ENCODE data around the gene SPAM1. TPM values are rescaled to one million over a fixed set of nuclear protein-coding genes. Genes with fewer than 3 reads are reported as not detected.
"Not testable (repeated sequence)": the region's sequence is repeated elsewhere in the genome, so short reads cannot be mapped to it uniquely, and the experiment has no call there.

Gene SPAM1
- not detected in 2 replicates for total RNA-seq

DNA sequence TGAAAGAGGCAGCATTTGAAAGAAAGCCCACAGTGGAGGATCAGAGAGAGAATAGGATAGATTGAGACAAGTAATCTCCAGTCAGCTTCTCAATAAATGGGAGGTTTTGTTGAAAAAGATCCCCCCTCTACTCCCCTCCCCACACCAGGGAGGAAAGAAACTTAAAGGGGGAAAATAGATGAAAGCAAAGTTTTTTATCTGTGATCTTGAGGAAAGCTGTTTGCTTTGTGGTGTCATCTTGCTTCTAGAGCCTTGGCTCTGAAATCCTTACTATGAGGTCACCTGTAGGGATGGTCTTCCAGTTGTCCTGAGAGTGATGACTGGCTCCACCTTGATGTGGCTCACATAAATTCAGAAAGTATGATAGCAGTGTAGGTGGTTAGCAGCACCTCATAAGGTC, at the start of gene SPAM1:
Gene SPAM1, plus strand, starts transcription at position 301 of the 400 bp plus-strand sequence. CDS start 28,330 bp downstream, outside the sequence.
- TF ChIP-seq, protein P1, sequence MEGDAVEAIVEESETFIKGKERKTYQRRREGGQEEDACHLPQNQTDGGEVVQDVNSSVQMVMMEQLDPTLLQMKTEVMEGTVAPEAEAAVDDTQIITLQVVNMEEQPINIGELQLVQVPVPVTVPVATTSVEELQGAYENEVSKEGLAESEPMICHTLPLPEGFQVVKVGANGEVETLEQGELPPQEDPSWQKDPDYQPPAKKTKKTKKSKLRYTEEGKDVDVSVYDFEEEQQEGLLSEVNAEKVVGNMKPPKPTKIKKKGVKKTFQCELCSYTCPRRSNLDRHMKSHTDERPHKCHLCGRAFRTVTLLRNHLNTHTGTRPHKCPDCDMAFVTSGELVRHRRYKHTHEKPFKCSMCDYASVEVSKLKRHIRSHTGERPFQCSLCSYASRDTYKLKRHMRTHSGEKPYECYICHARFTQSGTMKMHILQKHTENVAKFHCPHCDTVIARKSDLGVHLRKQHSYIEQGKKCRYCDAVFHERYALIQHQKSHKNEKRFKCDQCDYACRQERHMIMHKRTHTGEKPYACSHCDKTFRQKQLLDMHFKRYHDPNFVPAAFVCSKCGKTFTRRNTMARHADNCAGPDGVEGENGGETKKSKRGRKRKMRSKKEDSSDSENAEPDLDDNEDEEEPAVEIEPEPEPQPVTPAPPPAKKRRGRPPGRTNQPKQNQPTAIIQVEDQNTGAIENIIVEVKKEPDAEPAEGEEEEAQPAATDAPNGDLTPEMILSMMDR (IDR thresholded peaks at IDR 0.05; ENCODE audit: insufficient read depth, low read length, severe bottlenecking): no peak
- DNase-seq (ENCODE audit: low read depth): no peak

DNA sequence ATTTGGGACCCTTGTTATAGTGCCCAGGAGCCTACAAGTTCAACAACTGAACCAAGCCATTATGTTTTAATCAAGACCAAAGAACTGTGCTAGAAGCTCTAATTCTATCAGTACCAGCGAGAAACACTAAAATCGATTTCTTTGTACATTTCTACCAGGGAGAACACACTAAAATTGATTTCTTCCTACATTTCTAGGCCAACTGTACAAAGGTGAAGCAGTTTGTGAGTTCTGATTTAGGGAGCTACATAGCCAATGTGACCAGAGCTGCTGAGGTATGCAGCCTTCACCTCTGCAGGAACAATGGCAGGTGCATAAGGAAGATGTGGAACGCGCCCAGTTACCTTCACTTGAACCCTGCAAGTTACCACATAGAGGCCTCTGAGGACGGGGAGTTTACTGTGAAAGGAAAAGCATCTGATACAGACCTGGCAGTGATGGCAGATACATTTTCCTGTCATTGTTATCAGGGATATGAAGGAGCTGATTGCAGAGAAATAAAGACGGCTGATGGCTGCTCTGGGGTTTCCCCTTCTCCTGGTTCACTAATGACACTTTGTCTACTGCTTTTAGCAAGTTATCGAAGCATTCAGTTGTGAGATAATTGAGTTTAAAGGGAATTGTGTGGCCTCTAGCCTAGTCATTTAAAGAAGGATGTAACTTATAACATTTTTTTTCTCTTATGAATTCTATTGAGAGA, 48.3 kb upstream of the SPAM1 start:
- FAIRE-seq (no peak), DNase-seq (ENCODE audit: low read depth) (no peak)
- Histone ChIP-seq H3K27me3 (ENCODE audit: control insufficient read depth, insufficient read depth, low read length) (no peaks in the 10 kb centered on the region), H3K36me3 (ENCODE audit: control insufficient read depth, insufficient read depth, low read length) (no peaks in the 10 kb centered on the region), H3K4me3 (ENCODE audit: low read depth, low read length) (no peak overlapping the region)
- TF ChIP-seq, protein P1 (IDR thresholded peaks at IDR 0.05; ENCODE audit: insufficient read depth, low read length, severe bottlenecking): no peak

More for the DNA sequence above, at the start of gene SPAM1:
- Histone ChIP-seq H3K4me3 (ENCODE audit: low read depth, low read length) (no peak within 1 kb of the TSS), H3K36me3 (ENCODE audit: control insufficient read depth, insufficient read depth, low read length) (no peaks in the 10 kb centered on the region), H3K27me3 (ENCODE audit: control insufficient read depth, insufficient read depth, low read length) (no peaks in the 10 kb centered on the region)
- FAIRE-seq: no peak

GRCh38 chr7:123879628-123880027, 45.4 kb upstream of the SPAM1 start:
- Histone ChIP-seq H3K4me3 (ENCODE audit: low read depth, low read length) (no peak overlapping the region), H3K27me3 (ENCODE audit: control insufficient read depth, insufficient read depth, low read length) (no peaks in the 10 kb centered on the region), H3K36me3 (ENCODE audit: control insufficient read depth, insufficient read depth, low read length) (no peaks in the 10 kb centered on the region)
- no peak for DNase-seq (ENCODE audit: low read depth)
- no peak for FAIRE-seq
- TF ChIP-seq, protein P1 (IDR thresholded peaks at IDR 0.05; ENCODE audit: insufficient read depth, low read length, severe bottlenecking): no peak

DNA sequence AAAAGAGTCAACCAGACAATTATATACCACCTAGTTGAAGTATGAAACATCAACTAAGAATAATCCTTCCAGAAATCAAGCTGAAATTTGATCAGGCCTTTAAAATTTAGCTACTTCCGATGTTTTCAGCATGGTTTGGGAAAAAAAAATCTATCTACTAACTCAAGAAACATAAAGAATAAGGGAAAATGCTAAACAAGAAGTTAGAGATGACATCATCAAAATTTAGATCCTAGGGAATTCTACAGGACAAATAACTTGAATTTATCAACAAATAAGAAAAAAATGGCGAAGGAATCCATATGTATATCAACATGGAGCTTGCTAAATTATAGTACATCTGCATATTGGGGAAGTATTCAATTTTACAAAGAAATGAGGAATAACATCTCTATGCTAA, 43.7 kb upstream of the SPAM1 start:
- no peak overlapping the region for H3K4me3 ChIP-seq (ENCODE audit: low read depth, low read length)
- TF ChIP-seq, protein P1 (IDR thresholded peaks at IDR 0.05; ENCODE audit: insufficient read depth, low read length, severe bottlenecking): no peak
- no peaks in the 10 kb centered on the region for H3K27me3 ChIP-seq (ENCODE audit: control insufficient read depth, insufficient read depth, low read length)
- H3K36me3 ChIP-seq (ENCODE audit: control insufficient read depth, insufficient read depth, low read length): no peaks in the 10 kb centered on the region
- no peak for FAIRE-seq
- DNase-seq (ENCODE audit: low read depth): no peak

DNA sequence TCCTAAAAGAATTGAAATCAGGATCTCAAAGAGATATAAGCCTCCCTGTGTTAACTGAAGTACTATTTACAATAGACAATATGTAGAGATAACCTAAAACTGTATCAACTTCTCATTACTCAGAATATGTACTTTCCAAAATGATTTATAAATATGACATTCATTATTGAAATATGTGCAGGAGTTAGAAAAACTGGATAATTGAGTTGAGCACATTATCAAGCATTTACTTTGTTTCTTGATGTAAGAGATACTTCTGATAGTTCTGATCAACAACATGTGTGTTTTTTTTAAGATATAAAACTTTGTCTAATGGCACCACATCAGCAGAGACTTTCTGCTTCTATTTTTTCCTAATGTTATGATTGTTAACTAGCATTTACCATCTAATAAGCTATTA, 41.9 kb upstream of the SPAM1 start:
- FAIRE-seq: no peak
- TF ChIP-seq, protein P1 (IDR thresholded peaks at IDR 0.05; ENCODE audit: insufficient read depth, low read length, severe bottlenecking): no peak

GRCh38 chr7:123888192-123888591, 36.8 kb upstream of the SPAM1 start:
- TF ChIP-seq, protein P1 (IDR thresholded peaks at IDR 0.05; ENCODE audit: insufficient read depth, low read length, severe bottlenecking): no peak
- no peak overlapping the region for H3K4me3 ChIP-seq (ENCODE audit: low read depth, low read length)
- DNase-seq (ENCODE audit: low read depth) (no peak), FAIRE-seq (no peak)
- no peaks in the 10 kb centered on the region for H3K27me3 ChIP-seq (ENCODE audit: control insufficient read depth, insufficient read depth, low read length)
- H3K36me3 ChIP-seq (ENCODE audit: control insufficient read depth, insufficient read depth, low read length): no peaks in the 10 kb centered on the region

More for the DNA sequence above, 41.9 kb upstream of the SPAM1 start:
- no peak overlapping the region for H3K4me3 ChIP-seq (ENCODE audit: low read depth, low read length)
- DNase-seq (ENCODE audit: low read depth): no peak
- H3K36me3 ChIP-seq (ENCODE audit: control insufficient read depth, insufficient read depth, low read length): no peaks in the 10 kb centered on the region
- no peaks in the 10 kb centered on the region for H3K27me3 ChIP-seq (ENCODE audit: control insufficient read depth, insufficient read depth, low read length)

DNA sequence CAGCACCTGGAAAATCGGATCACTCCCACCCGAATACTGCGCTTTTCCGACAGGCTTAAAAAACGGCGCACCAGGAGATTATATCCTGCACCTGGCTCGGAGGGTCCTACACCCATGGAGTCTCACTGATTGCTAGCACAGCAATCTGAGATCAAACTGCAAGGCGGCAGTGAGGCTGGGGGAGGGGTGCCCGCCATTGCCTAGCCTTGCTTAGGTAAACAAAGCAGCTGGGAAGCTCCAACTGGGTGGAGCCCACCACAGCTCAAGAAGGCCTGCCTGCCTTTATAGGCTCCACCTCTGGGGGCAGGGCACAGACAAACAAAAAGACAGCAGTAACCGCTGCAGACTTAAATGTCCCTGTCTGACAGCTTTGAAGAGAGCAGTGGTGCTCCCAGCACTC, 30.3 kb upstream of the SPAM1 start:
- H3K36me3 ChIP-seq (ENCODE audit: control insufficient read depth, insufficient read depth, low read length); DNase-seq (ENCODE audit: low read depth); FAIRE-seq; H3K4me3 ChIP-seq (ENCODE audit: low read depth, low read length); H3K27me3 ChIP-seq (ENCODE audit: control insufficient read depth, insufficient read depth, low read length): not testable (repeated sequence)
